ENCODE results near the gene EVA1C.
"Not testable (repeated sequence)": the region's sequence is repeated elsewhere in the genome, so short reads cannot be mapped to it uniquely, and the experiment has no call there.

Gene EVA1C

DNA sequence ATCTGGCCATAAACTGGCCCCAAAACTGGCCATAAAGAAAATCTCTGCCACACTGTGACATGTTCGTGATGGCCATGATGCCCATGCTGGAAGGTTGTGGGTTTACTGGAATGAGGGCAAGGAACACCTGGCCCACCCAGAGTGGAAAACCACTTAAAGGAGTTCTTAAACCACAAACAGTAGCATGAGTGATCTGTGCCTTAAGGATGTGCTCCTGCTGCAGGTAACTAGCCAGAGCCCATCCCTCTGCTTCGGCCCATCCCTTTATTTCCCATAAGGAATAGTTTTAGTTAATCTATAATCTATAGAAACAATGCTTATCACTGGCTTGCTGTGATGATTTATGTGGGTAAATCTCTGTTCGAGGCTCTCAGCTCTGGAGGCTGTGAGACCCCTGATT, 50.1 kb downstream of the EVA1C start:
- not testable (repeated sequence) for DNase-seq (ENCODE audit: low read depth)

DNA sequence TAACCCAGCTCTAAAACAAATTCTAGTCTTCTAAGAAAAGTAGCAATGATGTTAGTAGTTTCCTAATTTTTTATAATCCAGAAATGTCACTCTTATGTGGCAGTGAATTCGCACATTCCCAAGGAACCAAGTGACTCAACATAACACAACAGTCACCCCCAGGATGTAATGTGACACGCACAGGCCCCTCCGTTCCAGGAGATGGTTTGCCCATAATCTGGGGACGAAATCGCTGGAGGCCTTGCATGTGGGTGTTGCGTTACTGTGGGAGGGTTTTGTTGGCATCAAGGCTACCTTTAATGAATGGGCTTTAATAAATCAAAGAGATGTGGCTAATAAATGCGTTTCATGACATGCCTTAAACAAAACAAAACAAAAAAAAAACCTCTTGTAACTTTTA, 50.9 kb downstream of the EVA1C start:
- no peak for DNase-seq (ENCODE audit: low read depth)

DNA sequence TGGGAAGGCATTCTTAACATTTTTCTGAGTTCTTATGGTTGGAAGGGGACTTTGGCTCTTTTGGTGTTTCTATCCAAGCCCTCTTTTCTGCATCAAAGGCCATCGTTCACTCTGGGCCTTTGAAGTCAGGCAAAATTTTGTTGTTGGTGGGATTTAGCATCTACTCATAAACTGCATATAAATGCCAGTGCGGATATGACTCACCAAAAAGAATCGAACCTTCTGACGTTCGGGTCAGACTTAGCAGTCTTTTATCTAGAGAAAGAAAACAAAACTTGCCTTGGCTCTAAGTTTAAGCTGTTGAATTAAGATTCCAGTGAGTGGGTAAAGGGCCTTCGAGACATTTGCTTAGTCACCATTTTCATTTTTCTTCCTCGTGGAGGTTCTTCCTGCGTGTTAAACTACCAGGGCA, 51.4 kb downstream of the EVA1C start:
- no peak for DNase-seq (ENCODE audit: low read depth)

DNA sequence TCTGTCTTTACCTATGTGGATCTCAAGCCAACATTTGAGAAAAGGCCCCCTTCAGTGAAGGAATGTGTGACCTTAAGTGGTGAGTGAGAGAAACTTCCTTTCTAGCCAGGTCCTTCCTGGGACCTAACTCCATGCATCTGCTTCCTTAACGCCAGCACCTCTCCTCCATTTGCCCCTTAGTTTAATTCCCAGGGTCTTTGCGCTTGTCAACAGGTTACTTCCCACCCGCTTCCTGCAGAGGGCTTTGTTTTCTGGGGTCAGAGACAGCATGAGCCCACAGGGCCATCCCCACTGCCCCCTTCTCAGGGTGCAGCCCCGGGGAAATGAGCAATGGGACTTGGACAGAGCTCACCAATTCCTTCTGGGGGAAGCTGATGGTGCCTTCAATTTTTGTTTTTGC, 54.8 kb downstream of the EVA1C start:
- no peak for DNase-seq (ENCODE audit: low read depth)

DNA sequence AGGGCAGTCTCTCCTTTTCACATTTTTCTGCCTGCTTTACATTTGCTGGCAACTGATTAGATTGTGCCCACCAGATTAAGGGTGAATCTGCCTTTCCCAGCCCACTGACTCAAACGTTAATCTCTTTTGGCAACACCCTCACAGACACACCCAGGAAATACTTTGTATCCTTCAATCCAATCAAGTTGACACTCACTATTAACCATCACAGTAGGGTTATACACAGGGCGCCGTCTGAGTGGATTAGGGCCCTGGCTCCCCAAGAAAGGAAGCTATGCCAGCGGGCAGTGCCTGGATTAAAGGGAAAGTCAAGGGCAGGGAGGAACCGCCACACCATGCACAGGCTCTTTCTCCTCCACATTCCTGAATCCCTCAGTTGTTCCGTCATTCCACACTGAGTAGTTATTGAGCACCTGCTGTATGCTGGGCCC, 56.2 kb downstream of the EVA1C start:
- no peak for DNase-seq (ENCODE audit: low read depth)

DNA sequence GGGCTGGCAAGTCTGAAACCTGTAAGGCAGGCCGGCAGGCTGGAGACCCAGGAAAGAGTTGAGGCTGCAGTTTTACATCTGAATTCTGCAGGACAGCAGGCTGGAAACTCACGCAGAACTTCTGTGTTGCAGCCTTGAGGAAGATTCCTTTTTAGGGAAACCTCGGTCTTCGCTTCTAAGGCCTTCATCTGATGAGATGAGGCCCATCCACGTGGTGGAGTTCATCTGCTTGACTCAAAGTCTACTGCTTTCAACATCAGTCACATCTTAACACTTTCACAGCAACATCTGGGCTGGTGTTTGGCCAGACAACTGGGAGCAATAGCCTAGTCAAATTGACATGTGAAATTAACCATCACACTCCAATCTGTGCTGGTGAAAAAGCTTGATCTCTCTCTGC, 57.1 kb downstream of the EVA1C start:
- DNase-seq (ENCODE audit: low read depth), result no peak

DNA sequence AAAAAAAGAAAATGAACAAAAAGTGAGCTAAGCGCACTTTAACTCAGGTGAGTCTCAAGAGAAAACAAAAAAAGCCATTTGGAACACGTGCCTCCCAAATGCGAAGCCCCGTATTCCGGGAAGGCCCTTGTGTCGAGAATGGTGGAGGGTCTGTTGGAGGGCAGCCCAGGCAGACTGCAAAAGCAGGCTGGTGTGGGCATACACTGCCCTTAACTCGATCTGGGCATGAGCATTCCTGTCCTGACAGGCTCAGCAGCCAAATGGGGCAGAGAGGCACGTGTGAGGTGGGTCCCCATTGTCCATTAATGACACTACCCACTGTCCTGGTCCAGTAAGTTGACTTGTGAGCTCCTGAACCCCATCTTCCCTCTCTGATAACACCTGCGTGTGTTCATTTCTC, 57.7 kb downstream of the EVA1C start:
- DNase-seq (ENCODE audit: low read depth), result no peak

DNA sequence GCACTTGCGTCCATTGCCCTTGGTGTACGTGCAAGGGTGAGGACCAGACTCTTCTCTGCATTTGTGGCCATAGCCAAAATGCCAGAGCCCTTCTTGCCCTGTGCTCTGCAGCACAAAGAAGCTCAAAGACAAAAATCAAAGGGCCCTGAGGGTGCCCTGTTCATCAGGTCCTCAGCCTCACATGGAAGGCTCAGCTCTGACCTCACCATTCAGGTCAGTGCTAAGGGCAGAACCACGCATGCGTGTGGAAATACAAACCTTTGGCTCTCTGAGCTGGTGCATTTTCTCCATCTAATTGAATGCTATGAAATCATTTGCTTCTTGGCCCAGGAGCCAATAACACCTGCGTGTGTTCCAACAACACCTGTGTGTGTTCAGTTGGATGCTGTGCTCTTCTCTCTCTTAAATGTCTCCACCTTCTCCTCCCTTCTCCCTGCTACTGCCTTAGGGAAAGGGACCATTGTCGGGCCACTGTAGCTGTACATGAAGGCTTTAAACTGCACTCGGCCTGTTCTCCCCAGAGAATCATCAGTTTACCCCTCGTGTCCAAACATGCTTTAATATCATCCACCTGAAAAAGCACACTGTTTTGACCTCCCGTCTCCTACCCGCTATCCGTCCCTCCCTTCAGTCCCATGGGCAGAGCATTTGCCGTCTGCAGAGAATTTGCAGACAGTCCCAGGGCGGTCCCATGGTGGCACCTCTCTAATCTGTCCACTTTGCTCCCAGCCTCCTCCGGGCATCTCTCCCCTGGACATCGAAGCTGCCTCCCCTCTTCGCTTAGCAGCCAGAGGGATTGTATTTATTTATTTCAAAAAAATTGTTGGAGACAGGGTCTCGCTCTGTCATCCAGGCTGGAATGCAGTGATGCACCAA, 60.6 kb downstream of the EVA1C start:
- DNase-seq (ENCODE audit: low read depth), result no peak

DNA sequence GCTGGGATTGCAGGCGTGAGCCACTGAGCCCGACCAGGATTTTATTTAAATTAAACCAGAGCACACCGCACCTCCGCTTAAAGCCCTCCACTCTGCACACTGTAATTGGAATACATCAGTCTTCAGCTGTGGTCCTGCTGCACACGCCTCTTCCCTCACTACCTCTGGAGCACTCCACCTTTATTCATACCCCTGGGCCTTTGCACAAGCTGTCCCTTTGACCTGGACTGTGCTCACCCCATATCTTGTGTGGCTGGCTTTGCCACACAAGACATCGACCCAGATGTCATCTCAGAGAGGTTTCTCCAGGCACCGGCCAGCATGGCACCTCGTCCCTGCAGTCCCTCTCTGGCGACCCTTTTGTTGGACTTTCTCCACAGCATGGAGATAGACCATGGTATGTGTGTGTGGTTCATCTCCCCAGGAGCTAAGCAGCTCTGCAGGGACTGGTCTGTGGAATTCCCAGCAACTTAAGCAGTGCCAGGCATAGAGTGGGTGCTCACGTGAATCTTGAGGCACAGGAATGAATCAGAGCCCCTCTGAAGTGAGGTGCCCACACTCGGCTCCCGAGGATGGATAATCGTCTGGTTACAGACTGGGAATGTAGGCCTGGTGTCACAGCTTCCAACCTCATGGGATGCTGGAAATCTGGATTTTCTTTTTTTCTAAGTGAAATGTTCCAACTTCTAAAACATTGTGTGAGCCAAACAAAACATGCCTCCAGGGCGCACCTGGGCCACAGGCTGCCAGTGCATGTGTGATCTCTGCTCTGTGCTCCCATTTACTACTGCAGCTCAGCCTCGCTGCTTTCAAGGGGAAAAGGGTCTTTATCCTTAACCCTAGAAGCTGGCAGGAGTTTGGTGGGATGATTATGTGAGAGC, 61.9 kb downstream of the EVA1C start:
- no peak for DNase-seq (ENCODE audit: low read depth)

DNA sequence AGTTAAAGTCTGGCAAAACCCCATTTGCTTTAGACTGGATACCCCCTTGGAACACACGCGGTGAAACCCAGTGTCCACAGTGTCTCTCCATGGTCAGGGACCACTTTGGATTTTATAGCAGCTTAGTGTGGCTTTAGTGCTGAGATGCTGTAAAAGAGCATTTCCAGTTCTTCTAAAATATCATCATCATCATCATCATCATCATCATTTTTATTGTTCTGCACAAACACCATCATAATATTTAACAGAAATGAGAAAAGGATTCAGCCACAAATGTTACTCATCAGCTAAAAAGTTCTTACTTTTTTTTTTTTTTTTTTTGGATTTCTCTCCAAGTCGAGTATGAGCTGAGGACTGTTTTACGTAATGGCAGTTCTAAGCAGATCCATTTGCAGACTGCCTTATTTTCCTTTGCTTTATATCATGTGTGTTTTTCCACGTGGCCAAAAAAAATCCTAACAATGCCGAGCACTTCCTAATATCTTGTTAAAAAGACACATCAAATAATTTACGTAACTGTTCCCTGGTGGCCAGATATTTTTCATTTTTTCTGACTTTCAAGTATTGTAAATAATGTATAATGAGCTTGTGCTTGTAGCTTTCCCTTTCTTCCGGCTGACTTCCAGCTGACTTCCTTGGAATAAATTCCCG, 62.8 kb downstream of the EVA1C start:
- DNase-seq (ENCODE audit: low read depth), result no peak

DNA sequence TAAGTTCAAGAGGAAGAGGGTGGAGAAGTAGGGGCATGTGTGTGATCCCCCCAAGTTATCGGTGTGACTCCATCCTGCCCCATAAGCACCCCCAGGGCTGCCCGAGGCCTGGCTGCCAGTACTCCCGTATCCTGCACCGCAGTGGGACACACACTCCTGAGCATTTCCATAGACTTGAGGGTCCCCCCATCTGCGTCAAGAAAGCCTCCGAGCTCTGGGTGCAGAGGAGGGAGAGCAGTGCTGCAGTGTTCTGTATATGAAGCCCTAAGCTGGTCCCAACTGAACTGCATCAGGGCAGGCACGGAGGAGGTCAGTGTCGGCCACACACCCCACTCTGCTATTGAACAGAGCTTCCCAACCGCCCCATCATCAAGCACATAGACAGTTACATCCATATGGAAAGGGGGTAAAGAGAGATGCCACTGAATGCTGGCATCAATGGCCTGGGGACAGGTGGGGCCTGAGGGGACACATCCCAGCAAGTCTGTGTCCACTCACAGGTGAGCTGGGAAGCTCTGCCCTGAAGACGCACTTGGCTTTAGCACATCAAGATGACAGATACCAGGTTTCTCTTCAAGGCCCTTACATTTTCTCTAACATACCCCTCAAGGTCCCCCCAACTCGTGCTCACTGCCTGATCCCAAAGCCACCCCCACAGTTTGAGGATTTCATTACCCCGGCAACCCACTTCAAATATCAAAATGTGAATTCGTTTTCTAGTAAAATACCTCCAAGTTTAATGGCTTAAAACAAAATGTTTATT, 64.3 kb downstream of the EVA1C start:
- DNase-seq (ENCODE audit: low read depth), result no peak

DNA sequence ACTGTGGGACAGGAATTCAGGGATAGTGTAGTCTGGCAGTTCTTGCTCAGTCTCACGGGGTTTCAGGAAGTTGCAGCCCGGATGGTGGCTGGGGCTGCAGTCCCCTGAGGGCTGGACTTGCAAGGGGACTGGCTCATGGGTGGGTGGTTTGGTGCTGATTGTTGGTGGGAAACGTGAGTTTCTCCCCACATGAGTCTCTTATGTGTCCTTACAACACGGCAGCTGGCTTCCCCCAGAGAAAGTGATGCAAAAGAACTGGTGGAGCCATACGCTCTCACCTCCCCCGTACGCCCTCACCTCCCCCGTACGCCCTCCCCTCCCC, 64.9 kb downstream of the EVA1C start:
- DNase-seq (ENCODE audit: low read depth), result no peak

DNA sequence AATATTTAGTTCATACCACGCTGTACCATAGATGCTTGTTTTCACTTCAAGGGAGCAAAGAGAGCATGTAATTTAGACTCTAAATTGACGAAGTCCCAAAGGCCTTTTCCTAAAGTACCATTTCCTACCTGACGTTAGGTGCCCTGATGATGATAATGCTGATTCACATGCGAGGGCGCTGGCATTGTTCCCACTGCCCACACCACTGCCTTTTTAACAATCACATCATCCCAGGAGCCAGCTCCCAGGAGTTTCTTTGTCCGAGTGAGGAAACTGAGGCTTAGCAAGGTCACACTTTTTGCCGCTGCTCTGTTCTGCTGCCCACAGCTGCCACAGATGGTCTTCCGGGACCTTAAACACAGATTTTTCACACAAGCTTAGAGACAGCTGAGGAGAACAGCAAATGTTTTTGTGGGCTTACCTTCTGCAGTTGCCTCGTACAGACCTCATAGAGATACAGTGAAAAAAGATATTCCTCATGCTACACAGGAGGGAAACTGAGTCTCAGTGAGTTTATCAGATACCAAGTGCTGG, 69.4 kb downstream of the EVA1C start:
- no peak for DNase-seq (ENCODE audit: low read depth)

DNA sequence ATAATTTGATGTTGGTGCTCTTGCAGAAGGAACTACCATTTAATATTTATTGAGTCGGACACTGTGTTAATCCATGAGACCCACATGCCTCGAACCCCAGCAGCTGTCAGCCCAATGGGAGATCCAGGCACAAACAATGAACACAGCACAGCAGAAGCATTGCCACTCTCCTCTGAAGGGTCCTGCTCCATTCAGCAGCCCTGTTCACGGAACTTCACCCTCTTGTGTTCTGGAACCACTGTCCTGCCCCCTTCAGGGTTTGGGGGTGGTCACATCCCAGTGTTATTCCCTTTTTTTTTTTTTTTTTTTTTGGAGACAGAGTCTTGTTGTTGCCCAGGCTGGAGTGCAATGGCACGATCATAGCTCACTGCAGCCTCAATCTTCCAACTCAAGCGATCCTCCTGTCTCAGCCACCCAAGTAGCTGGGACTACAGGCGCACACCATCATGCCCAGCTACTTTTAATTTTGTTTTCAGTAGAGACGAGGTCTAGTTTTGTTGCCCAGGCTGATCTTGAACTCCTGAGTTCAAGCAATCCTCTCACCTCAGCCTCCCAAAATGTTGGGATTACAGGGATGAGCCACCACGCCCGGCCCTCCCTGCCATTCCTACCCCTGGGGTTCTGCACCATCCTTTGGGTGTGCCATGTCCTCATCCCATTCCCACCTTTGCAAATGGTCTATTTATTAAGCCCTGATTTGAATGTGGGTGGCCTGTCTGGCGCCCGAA, 70.2 kb downstream of the EVA1C start:
- DNase-seq (ENCODE audit: low read depth), result no peak

DNA sequence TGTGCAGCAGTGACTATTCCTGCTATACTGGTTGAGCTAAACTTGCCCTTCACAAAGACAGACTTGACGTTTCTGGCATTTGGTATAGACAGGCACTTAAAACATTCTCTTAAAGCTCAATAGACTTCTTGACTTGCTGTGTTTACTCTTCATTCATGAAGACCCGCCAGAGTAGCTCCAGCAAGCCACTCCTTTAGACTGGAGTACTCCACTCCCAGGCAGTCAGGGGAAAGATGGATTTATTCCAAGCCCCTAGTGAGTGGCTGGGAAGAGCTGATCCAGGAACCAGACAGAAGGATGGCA, 70.7 kb downstream of the EVA1C start:
- no peak for DNase-seq (ENCODE audit: low read depth)

DNA sequence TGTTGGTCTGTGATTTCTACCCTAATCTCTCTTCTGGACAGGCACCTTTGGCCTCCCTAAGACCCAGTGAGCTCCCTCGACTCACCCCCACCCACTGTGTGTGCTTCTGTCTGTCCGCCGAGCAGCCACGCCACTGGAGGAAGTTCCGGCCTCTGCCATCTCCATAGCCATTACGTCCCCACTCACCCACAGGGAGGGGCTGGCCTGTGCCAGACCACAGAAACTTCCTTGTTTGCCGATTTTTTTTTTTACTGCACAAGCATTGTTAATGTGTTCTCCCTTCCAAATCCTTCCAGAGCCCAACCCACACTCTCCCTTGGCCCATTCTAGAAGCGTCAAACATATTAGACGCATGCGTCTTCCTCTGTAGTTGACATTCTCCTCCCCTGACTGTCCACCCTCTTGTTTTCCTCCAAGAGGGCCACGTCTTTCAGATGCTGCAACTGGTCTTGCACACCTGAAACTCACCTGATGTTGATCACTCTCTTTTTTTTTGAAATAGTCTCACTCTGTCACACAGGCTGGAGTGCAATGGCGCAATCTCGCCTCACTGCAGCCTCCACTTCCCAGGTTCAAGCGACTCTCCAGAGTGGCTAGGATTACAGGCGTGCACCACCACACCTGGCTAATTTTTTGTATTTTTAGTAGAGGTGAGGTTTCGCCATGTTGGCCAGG, 72.3 kb downstream of the EVA1C start:
- no peak for DNase-seq (ENCODE audit: low read depth)

DNA sequence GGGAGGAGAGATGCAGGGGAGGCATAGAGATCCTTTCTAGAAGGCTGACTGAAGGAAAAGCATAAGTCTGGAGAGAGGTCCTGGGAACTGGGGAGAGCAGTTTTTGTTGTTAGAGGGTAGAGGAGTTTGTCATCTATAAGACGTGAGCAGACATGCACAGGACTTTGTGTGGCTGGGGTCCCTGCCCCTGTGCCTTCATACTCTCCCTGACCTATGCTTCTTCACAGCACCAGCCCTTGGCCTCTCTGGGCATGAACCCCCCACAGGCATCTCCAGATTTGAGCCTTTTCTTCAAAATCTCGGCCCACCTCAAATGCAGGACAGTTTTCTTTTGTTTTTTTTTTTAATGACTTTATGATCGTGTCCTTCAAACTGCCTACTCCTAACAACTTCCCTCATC, 79.9 kb downstream of the EVA1C start:
- no peak for DNase-seq (ENCODE audit: low read depth)

DNA sequence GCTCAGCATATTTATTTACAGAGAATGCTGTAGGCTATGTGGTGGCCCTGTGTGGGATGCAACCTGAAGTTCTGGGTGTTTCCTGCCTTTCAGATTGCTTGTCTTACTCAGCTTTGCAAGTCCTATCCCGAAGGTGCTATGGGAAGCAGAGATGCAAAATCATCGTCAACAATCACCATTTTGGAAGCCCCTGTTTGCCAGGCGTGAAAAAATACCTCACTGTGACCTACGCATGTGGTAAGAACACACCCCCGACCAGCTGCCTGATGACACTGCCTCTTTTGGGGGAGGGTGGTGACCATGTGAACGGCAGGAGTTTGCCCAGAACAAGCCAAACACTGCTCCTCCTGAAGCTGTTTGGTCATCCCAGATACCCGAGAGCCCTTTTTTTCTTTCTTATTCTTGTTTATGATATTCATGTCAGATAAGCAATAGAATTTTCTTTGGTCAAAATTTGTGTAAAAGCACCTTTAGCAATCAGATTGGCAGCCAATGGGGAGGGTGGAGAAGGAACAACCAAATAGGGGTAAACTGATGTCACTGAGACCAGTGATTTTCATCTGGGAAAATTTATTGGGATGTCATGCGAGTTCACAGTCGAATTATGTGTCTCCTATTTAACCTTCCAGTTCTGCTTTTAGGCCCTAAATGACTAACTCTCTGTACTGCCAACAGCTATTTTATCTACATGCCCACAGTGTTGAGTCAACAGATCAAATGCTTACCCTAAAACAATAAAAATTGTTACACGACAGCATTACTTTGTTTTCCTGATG, 82.6 kb downstream of the EVA1C start:
- no peak for DNase-seq (ENCODE audit: low read depth)

DNA sequence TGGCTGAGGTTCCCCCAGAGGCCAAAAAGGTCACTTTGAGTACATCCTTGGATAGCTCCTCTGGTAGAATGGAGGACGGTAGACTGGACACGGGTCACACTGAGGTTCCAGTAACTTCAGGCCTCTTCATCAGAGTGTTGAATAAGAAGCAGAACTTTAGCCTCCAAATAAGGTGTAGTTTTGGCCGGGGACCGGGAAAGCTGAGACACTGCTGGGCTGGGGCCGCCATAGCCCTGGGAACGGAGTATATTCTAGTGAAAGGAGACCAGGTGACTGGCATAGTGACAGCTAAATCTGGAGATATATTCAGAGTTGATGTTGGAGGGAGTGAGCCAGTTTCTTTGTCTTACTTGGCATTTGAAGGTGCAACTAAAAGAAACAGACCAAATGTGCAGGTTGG, 84.1 kb downstream of the EVA1C start:
- DNase-seq (ENCODE audit: low read depth), result no peak
